Dermis microvascular lymphatic vessel endothelial cell (primary cell): Measurements from ENCODE around the gene MLF2. TPM values are rescaled to one million over a fixed set of nuclear protein-coding genes. Genes with fewer than 3 reads are reported as not detected.
"Not testable (repeated sequence)": the region's sequence is repeated elsewhere in the genome, so short reads cannot be mapped to it uniquely, and the experiment has no call there.

Experiments
- DNase-seq, 2 donors: peaks; one replicate each; pipeline versions ENCODE4 v3.0.0 to v3.0.0-alpha.2; 2010; ENCODE audit warnings: low read depth in 2 of 2
- total RNA-seq: library from RNA; depleted of rRNA; stranded (reverse); fragments of >200 nt; gene quantifications from 2 replicates; pipeline ENCODE4 v1.2.1, GENCODE V29; 2014

MLF2 gene
- total RNA-seq, 1 donor from 2014 or later = 76.4 TPM

DNA sequence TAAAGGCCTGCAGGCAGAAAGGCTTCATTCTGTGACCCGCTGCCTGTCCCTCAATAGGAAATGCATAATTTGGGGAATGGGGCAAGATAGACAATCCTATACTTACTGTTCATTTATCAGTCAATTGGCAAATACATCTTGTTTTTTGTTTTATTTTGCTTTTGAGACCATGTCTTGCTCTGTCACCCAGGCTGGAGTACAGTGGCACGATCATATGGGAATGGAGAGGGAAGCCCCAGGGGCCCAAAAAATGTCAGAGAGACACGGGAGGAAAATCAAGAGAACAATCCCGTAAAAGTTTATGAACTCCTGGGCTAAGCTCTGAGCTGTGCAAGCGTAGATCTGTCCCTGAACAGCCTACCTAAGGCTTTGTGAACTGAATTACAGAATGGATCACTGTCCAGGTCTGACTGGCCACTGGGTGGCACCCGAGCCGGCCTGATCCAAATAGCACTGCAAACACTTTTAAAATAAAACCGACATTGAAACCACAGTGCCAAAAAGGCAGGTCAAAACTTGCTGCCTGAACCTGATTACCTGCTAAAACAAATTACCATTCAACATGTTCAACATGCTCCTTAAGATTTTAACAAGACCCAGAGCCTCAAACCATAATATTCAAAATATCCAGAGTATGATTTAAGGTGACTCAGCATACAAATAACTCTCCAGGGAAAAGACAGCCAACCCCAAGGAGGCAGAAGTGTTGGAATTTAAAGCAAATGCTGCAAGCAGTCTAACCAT, 17.3 kb downstream of the MLF2 start:
- peak; percentile 55 to 61 for DNase-seq

- DNase-seq = peak in 1 of 2 donors; percentile 28
These were observed 18.2 kb downstream of the MLF2 start for GRCh38 chr12:6734506-6735387.

DNA sequence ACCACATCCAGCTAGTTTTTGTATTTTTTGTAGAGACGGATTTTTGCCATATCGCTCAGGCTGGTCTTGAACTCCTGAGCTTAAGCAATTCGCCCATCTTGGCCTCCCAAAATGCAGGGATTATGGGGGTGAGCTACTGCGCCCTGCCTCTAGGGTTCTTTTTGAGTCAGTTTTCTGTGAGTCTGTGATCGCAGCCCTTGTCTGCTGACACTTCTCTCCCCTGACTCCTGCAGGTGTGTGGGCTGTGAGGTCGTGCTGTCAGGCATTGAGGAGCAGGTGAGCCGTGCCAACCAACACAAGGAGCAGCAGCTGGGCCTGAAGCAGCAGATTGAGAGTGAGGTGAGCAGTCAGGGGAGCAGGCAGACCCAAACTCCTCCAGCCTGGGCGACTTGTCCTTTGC, 22.8 kb downstream of the MLF2 start:
- DNase-seq = no peak

- DNase-seq = no peak
These were observed 23.8 kb downstream of the MLF2 start for GRCh38 chr12:6729186-6729585.

GRCh38 chr12:6725350-6725749, 27.6 kb downstream of the MLF2 start:
- DNase-seq = no peak

GRCh38 chr12:6724409-6724797, 28.5 kb downstream of the MLF2 start:
- peak in 1 of 2 donors; percentile 31 for DNase-seq

DNA sequence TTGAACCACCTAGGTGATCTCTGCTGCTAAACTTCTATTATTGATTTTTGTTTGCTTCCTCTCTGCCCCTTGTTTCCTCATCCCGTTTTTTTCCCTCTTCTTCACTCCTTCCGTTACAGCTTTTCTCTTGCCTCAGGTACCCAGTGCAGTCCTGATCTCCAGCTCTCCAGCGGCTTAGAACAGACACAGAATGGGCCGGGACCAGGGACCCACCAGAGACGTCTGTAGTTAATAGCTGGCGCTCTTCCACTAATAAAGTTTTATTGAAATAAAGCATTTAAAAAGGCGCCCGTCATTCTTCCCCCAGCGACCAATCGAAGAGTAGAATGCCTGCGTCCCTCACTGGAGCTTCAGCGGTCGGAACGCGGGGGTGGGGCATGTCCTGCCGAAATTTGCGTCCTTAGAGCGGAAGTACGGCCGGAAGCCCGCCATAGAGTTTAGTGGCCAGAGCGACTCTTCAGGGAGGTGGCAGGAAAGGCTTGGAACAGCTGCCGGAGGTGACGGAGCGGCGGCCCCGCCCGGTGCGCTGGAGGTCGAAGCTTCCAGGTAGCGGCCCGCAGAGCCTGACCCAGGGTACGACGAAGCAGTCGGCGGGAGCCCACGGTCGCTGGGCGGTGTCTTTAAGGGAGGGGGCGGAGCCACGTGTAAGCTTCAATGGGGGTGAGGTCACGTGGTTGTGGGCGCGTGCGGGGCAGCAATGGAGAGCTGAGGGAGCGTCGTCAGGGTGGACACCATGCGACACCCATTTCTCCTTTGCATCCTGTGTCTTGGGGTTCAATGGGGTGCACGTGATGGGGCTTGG, 29.1 kb downstream of the MLF2 start, which contains the start of gene COPS7A:
Gene COPS7A, plus strand, starts transcription at position 440 of the 802 bp plus-strand sequence. CDS start 611 bp downstream, outside the sequence.
- DNase-seq = peak; percentile 97 to 98

- DNase-seq = no peak
These were observed 30.1 kb downstream of the MLF2 start for GRCh38 chr12:6722863-6723262.

GRCh38 chr12:6716874-6717437, 36.0 kb downstream of the MLF2 start:
- DNase-seq = no peak

GRCh38 chr12:6716031-6716873, 36.7 kb downstream of the MLF2 start:
- not testable (repeated sequence) for DNase-seq

DNA sequence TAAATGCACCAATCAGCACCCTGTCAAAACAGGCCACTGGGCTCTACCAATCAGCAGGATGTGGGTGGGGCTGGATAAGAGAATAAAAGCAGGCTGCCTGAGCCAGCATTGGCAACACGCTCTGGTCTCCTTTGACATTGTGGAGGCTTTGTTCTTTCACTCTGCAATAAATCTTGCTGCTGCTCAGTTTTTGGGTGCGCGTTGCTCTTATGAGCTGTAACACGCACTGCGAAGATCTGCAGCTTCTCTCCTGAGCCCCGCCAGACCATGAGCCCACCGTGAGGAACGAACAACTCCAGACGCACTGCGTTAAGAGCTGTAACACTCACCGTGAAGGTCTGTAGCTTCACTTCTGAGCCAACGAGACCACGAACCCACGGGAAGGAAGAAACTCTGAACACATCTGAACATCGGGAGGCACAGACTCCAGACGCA, 44.0 kb downstream of the MLF2 start:
- DNase-seq = no peak

DNA sequence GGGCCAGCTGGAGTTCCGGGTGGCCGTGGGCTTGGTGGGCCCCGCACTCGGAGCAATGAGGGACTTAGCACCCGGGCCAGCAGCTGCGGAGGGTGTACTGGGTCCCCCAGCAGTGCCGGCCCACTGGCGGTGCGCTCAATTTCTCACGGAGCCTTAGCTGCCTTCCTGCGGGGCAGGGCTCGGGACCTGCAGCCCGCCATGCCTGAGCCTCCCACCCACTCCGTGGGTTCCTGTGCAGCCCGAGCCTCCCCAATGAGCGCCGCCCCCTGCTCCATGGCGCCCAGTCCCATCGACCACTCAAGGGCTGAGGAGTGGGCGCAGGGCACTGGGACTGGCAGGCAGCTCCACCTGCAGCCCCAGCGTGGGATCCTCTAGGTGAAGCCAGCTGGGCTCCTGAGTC, 44.6 kb downstream of the MLF2 start:
- not testable (repeated sequence) for DNase-seq

- DNase-seq = no peak
These were observed 49.3 kb downstream of the MLF2 start for GRCh38 chr12:6703631-6704030.

DNA sequence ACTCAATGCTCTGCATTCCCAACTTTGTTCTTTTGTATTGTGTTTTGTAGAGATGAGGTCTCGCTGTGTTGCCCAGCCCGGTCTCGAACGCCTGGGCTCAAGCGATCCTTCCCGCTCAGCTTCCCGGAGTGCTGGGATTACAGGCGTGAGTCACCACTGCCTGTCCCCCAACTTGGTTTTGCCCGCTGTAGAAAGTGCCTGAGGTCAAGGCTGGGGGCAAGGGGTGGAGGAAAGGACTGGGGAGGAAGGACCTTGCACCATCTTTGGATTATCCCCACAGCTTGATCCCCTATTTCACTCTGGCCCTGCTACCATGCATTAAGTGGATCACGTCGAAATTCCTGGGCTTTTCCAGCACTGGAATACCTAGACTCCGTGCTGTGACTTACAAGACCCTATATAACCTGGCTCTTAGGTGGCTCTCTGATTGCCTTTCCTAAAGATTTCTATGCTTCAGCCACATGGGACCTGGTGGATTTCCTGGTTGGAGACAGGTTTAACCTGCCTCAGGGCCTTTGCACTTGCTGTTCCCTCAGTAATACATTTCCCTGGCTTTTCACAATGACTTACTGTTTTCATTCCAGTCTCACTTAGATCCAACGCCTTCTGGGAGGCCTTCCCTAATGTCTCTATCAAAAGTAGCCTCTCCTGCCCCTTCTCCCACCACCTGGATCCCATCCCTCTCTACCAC, 51.7 kb downstream of the MLF2 start:
- no peak for DNase-seq

GRCh38 chr12:6700646-6701051, 52.3 kb downstream of the MLF2 start, which contains the start of gene PIANP:
PIANP (minus strand) TSS chr12:6700815; CDS start chr12:6698061, 2,754 bp downstream.
- peak in 1 of 2 donors; percentile 33 for DNase-seq

GRCh38 chr12:6699989-6700645, 52.8 kb downstream of the MLF2 start:
- DNase-seq = no peak

DNA sequence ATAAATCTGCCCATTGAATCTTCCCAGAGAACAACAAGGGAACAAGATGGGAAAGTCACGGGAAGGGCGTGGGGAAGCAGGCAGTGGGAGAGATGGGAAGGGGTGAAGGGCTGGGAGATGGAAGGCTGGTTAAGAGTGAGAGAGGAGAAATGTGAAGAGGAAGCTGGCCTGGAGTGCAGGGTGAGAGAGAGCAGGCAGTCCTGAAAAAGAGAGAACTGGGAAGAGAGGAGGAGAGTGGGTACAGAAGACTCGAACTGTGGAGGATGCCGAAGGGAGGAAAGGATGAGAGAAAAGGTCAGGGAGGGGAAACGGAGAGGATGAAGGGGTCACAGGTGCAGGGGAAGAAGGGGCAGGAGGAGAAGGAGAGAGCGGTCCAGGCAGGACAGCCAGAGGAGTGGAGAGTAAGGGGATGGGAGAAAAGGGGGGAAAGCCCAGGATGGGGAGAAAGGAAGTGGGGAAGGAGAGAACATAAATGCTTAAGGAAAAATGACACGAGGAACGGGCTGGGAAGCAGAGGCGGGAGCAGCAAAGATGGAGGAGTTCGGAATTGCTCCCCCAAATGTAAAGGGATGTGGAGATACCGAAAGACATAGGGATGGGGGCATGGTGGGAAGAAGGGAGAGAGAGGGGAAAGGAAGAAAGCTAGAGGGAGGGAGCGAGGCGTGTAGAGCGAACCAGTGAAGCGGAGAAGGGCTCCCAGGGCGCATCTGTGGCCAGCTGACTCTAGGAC, 53.5 kb downstream of the MLF2 start:
- no peak for DNase-seq

DNA sequence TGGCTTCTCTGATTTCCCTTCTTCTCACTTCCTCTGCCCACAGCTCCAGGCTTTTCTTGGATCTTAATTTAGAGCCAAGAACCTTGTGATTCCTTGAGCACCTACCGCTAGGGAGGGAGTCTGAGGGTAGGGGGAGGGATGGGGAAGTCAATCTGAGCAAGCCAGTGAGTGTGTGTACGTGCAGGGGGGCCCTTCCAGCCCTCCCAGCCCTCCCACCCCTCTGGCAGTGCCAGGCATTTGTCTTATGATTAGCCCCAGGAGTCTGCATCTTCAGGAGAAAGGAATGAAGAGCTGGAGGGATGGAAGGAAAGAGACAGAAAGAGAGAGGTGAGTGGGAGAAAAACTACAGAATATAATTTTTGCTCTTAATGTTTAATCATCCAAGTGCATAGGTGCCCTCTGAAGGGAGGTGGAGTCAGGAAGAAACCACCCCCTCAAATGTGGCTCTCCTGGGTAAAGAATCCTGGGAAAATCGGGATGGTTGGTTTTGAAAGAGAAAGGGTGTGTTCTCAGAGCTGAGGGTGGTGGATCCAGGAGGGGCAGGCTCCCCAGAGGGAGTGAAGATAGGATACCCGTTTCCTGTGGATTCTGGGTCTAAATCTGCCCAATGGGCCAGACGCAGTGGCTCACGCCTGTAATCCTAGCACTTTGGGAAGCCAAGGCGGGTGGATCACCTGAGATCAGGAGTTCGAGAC, 54.4 kb downstream of the MLF2 start:
- no peak for DNase-seq
